H9 (cell line): ENCODE data around the gene MEGF10. TPM values are rescaled to one million over a fixed set of nuclear protein-coding genes. Genes with fewer than 3 reads are reported as not detected.

Experiments used
- DNase-seq: peaks from one replicate; pipeline ENCODE4 v3.0.0-alpha.2; 2017
- H2AFZ ChIP-seq: one replicate; pipeline ENCODE4 v1.6.1; 2013; ENCODE audit warnings: mild to moderate bottlenecking, low read length, control low read depth, moderate library complexity
- H2AK5ac ChIP-seq: 2 replicates; pipeline ENCODE4 v1.6.1; 2013; ENCODE audit warnings: low read length, control low read depth, mixed read lengths; ENCODE audit not compliant: insufficient read length
- H2BK120ac ChIP-seq: one replicate; pipeline ENCODE4 v1.6.1; 2013; ENCODE audit warnings: low read depth, mild to moderate bottlenecking, low read length, control low read depth, inconsistent platforms; ENCODE audit not compliant: poor library complexity, severe bottlenecking
- H2BK12ac ChIP-seq: 2 replicates; pipeline ENCODE4 v1.6.1; 2013; ENCODE audit warnings: low read length, control low read depth, mixed read lengths, low read depth; ENCODE audit not compliant: insufficient read length
- H2BK15ac ChIP-seq: 2 replicates; pipeline ENCODE4 v1.6.1; 2013; ENCODE audit warnings: low read depth, low read length, control low read depth
- H2BK20ac ChIP-seq: one replicate; pipeline ENCODE4 v1.6.1; 2013; ENCODE audit warnings: low read depth, mild to moderate bottlenecking, low read length, control low read depth, inconsistent platforms; ENCODE audit not compliant: poor library complexity, severe bottlenecking
- H2BK5ac ChIP-seq: 2 replicates; pipeline ENCODE4 v1.6.1; 2013; ENCODE audit warnings: low read length, control low read depth, mixed read lengths; ENCODE audit not compliant: insufficient read length
- H3K14ac ChIP-seq: 2 replicates; pipeline ENCODE4 v1.6.1; 2013; ENCODE audit warnings: low read length, control low read depth; ENCODE audit not compliant: insufficient read depth
- H3K18ac ChIP-seq: 2 replicates; pipeline ENCODE4 v1.6.1; 2013; ENCODE audit warnings: low read depth, mild to moderate bottlenecking, mixed read lengths, low read length, control low read depth; ENCODE audit not compliant: insufficient read length
- H3K23ac ChIP-seq: 2 replicates; pipeline ENCODE4 v1.6.1; 2013; ENCODE audit warnings: low read length, control low read depth, mixed read lengths, low read depth; ENCODE audit not compliant: insufficient read length
- H3K23me2 ChIP-seq: 2 replicates; pipeline ENCODE4 v1.6.1; 2013; ENCODE audit warnings: low read depth, mild to moderate bottlenecking, mixed read lengths, low read length, control low read depth; ENCODE audit not compliant: insufficient read length, poor library complexity, severe bottlenecking
- H3K27ac ChIP-seq: 2 replicates; pipeline ENCODE4 v1.5.1; 2013; ENCODE audit warnings: low read length, control low read depth, mixed read lengths, low read depth; ENCODE audit not compliant: insufficient read length
- H3K27me3 ChIP-seq: 2 replicates; pipeline ENCODE4 v1.6.1; 2013; ENCODE audit warnings: low read length, control low read depth, inconsistent platforms; ENCODE audit not compliant: insufficient read depth
- H3K4ac ChIP-seq: 2 replicates; pipeline ENCODE4 v1.6.1; 2013; ENCODE audit warnings: low read depth, mild to moderate bottlenecking, control low read depth, inconsistent platforms, low read length, moderate library complexity
- H3K4me1 ChIP-seq: 2 replicates; pipeline ENCODE4 v1.6.1; 2013; ENCODE audit warnings: low read length, control low read depth, inconsistent platforms; ENCODE audit not compliant: insufficient read depth
- H3K4me2 ChIP-seq: 2 replicates; pipeline ENCODE4 v1.6.1; 2013; ENCODE audit warnings: low read length, control low read depth, mixed read lengths; ENCODE audit not compliant: insufficient read length, insufficient read depth
- H3K56ac ChIP-seq: 2 replicates; pipeline ENCODE4 v1.6.1; 2013; ENCODE audit warnings: low read depth, mild to moderate bottlenecking, mixed read lengths, low read length, control low read depth; ENCODE audit not compliant: insufficient read length
- H3K79me1 ChIP-seq: 2 replicates; pipeline ENCODE4 v1.6.1; 2013; ENCODE audit warnings: low read depth, mild to moderate bottlenecking, moderate library complexity, low read length, control low read depth, inconsistent platforms; ENCODE audit not compliant: insufficient read depth, poor library complexity, severe bottlenecking
- H3K79me2 ChIP-seq: 2 replicates; pipeline ENCODE4 v1.6.1; 2013; ENCODE audit warnings: low read length, control low read depth, inconsistent platforms; ENCODE audit not compliant: insufficient read depth
- H3K9ac ChIP-seq: 2 replicates; pipeline ENCODE4 v1.6.1; 2013; ENCODE audit warnings: low read length, control low read depth, mixed read lengths; ENCODE audit not compliant: insufficient read length; ENCODE audit errors: extremely low read depth
- H3K9me3 ChIP-seq: one replicate; pipeline ENCODE4 v1.6.1; 2013; ENCODE audit warnings: low read depth, low read length, inconsistent platforms; ENCODE audit not compliant: control insufficient read depth
- H3T11ph ChIP-seq: one replicate; pipeline ENCODE4 v1.6.1; 2013; ENCODE audit warnings: mild to moderate bottlenecking, low read length, control low read depth, inconsistent platforms
- H4K20me1 ChIP-seq: one replicate; pipeline ENCODE4 v1.6.1; 2013; ENCODE audit not compliant: control insufficient read depth, insufficient read length, insufficient read depth
- H4K5ac ChIP-seq: 2 replicates; pipeline ENCODE4 v1.6.1; 2013; ENCODE audit warnings: low read depth, mild to moderate bottlenecking, mixed read lengths, low read length, control low read depth; ENCODE audit not compliant: insufficient read length
- H4K8ac ChIP-seq: replicated peaks from 2 replicates; pipeline ENCODE4 v1.6.1; 2013; ENCODE audit warnings: low read length, control low read depth, mixed read lengths, low read depth; ENCODE audit not compliant: insufficient read length
- H4K91ac ChIP-seq: 2 replicates; pipeline ENCODE4 v1.6.1; 2013; ENCODE audit warnings: low read depth, mild to moderate bottlenecking, moderate library complexity, mixed read lengths, low read length, control low read depth; ENCODE audit not compliant: insufficient read length
- H3K27ac Mint-ChIP-seq, 3 experiments: 2 replicates in 2 of 3; 3 replicates in 1 of 3; pipeline ENCODE4 v1.8.0; 2020 to 2021; ENCODE audit warnings: mixed read lengths in 3 of 3, mild to moderate bottlenecking in 1 of 3, moderate library complexity in 1 of 3
- H3K27me3 Mint-ChIP-seq: 2 replicates; pipeline ENCODE4 v1.8.0; 2021; ENCODE audit warnings: low read depth, mild to moderate bottlenecking, moderate library complexity, mixed read lengths
- H3K36me3 Mint-ChIP-seq, 3 experiments: 2 replicates in 2 of 3; 3 replicates in 1 of 3; pipeline ENCODE4 v1.8.0; 2020 to 2021; ENCODE audit warnings: low read depth in 3 of 3, mixed read lengths in 3 of 3; ENCODE audit not compliant: insufficient read depth in 1 of 3
- H3K4me1 Mint-ChIP-seq, 2 experiments: 2 replicates each; pipeline ENCODE4 v1.8.0; 2020; ENCODE audit warnings: mixed read lengths in 2 of 2
- H3K4me3 Mint-ChIP-seq, 2 experiments: 2 replicates in 1 of 2; 3 replicates in 1 of 2; pipeline ENCODE4 v1.8.0; 2020 to 2021; ENCODE audit warnings: mild to moderate bottlenecking in 2 of 2, mixed read lengths in 2 of 2, moderate library complexity in 1 of 2
- H3K9me3 Mint-ChIP-seq, 2 experiments: 2 replicates in 1 of 2; 3 replicates in 1 of 2; pipeline ENCODE4 v1.8.0; 2020; ENCODE audit warnings: mild to moderate bottlenecking in 2 of 2, mixed read lengths in 2 of 2, moderate library complexity in 1 of 2
- WGBS: extraction: QIAGEN DNeasy Blood & Tissue Kit; methylation state at CpG from one replicate; pipeline ENCODE4 v1.1.7; 2013; ENCODE audit warnings: missing lambda C conversion rate, low lambda C conversion rate, mixed read lengths; ENCODE audit not compliant: insufficient read length; ENCODE audit errors: extremely low coverage; 5-methylcytosine and 5-hydroxymethylcytosine counted together
- total RNA-seq: library from RNA; stranded (reverse); gene quantifications from 2 replicates; pipeline ENCODE4 v1.2.1, GENCODE V29; 2021
- TF ChIP-seq, protein P1 (sequence below): fragments of 200-600 bp; sonication (generic); conservative IDR thresholded peaks from 3 replicates; pipeline ENCODE4 v1.8.0; 2021; ENCODE audit warnings: antibody characterized with exemption, mild to moderate bottlenecking

Gene MEGF10
- total RNA-seq, 1 experiment from 2014 or later: 36.5 TPM

DNA sequence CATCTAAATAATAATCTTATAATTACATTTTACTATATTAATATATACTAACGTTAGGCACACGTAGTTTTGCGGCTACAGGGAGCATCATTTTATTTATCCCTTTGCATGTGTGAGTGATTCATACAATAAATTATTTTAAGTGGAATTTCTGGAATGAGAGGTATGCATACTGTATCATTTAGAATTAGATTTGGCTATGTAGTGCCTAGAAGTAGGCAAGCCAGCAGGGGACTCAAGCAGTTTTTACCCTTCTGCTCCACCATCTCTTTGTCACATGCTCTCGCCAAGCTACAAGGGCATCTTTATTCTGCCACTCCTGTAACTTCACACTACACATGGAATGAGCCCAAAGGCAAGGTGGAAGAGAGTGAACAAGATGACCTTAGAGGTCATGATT lies 60.8 kb downstream of the MEGF10 start:
- H3K4me1 Mint-ChIP-seq: peaks cover 9% of the 10 kb centered on the region in 2 experiments
- Histone ChIP-seq H3K23ac (no peak overlapping the region), H3K79me1 (no peaks in the 10 kb centered on the region), H3K9ac (no peak overlapping the region), H2BK12ac (no peak overlapping the region), H2BK120ac (no peak overlapping the region), H3K9me3 (no peaks in the 10 kb centered on the region), H3K27ac (no peak overlapping the region), H4K20me1 (no peaks in the 10 kb centered on the region), H4K91ac (no peak overlapping the region), H2BK5ac (no peak overlapping the region), H2AFZ (no peak overlapping the region), H3K27me3 (no peaks in the 10 kb centered on the region), H3K4ac (no peak overlapping the region), H3K14ac (no peak overlapping the region), H3K79me2 (no peaks in the 10 kb centered on the region), H4K8ac (no peak overlapping the region), H4K5ac (no peak overlapping the region), H2BK20ac (no peak overlapping the region), H3K23me2 (no peaks in the 10 kb centered on the region), H3K4me2 (no peak overlapping the region), H2AK5ac (no peak overlapping the region), H3K56ac (no peak overlapping the region), H3K4me1 (no peaks in the 10 kb centered on the region), H2BK15ac (no peak overlapping the region), H3K18ac (no peak overlapping the region), H3T11ph (no peak overlapping the region)
- H3K4me3 Mint-ChIP-seq: no peak overlapping the region
- H3K27me3 Mint-ChIP-seq: no peaks in the 10 kb centered on the region
- WGBS: no CpG with 5 or more reads among the region's 4 CpGs
- peak overlapping the region in 1 of 3 experiments; percentile 27; a peak in 1 of 7 replicates for H3K27ac Mint-ChIP-seq
- no peak for DNase-seq
- TF ChIP-seq, protein P1, sequence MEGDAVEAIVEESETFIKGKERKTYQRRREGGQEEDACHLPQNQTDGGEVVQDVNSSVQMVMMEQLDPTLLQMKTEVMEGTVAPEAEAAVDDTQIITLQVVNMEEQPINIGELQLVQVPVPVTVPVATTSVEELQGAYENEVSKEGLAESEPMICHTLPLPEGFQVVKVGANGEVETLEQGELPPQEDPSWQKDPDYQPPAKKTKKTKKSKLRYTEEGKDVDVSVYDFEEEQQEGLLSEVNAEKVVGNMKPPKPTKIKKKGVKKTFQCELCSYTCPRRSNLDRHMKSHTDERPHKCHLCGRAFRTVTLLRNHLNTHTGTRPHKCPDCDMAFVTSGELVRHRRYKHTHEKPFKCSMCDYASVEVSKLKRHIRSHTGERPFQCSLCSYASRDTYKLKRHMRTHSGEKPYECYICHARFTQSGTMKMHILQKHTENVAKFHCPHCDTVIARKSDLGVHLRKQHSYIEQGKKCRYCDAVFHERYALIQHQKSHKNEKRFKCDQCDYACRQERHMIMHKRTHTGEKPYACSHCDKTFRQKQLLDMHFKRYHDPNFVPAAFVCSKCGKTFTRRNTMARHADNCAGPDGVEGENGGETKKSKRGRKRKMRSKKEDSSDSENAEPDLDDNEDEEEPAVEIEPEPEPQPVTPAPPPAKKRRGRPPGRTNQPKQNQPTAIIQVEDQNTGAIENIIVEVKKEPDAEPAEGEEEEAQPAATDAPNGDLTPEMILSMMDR: no peak
- no peaks in the 10 kb centered on the region for H3K9me3 Mint-ChIP-seq
- peaks cover 0 to 4% (median 2%) of the 10 kb centered on the region in 3 experiments; a peak in 4 of 7 replicates for H3K36me3 Mint-ChIP-seq
